Measurements from ENCODE around the gene ACER3. TPM values are rescaled to one million over a fixed set of nuclear protein-coding genes. Genes with fewer than 3 reads are reported as not detected.

ACER3 gene
- total and polyA plus RNA-seq, 2 experiments from 2014 or later = 6.2 to 26.5 TPM

- TF ChIP-seq, protein P1, sequence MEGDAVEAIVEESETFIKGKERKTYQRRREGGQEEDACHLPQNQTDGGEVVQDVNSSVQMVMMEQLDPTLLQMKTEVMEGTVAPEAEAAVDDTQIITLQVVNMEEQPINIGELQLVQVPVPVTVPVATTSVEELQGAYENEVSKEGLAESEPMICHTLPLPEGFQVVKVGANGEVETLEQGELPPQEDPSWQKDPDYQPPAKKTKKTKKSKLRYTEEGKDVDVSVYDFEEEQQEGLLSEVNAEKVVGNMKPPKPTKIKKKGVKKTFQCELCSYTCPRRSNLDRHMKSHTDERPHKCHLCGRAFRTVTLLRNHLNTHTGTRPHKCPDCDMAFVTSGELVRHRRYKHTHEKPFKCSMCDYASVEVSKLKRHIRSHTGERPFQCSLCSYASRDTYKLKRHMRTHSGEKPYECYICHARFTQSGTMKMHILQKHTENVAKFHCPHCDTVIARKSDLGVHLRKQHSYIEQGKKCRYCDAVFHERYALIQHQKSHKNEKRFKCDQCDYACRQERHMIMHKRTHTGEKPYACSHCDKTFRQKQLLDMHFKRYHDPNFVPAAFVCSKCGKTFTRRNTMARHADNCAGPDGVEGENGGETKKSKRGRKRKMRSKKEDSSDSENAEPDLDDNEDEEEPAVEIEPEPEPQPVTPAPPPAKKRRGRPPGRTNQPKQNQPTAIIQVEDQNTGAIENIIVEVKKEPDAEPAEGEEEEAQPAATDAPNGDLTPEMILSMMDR (conservative IDR thresholded peaks at IDR 0.05; ENCODE audit: low read depth in 2 of 2) = no peak
- no peak for TF ChIP-seq ETS1 (IDR thresholded peaks at IDR 0.05)
- TF ChIP-seq ZNF114 (CRISPR knock-in tag; IDR thresholded peaks at IDR 0.05) = no peak
- no peak for TF ChIP-seq ZNF331 (CRISPR knock-in tag; IDR thresholded peaks at IDR 0.05; ENCODE audit: low read depth)
- no peak for TF ChIP-seq POLR2AphosphoS5 (IDR thresholded peaks at IDR 0.05; ENCODE audit: low read depth)
- TF ChIP-seq, protein P2, sequence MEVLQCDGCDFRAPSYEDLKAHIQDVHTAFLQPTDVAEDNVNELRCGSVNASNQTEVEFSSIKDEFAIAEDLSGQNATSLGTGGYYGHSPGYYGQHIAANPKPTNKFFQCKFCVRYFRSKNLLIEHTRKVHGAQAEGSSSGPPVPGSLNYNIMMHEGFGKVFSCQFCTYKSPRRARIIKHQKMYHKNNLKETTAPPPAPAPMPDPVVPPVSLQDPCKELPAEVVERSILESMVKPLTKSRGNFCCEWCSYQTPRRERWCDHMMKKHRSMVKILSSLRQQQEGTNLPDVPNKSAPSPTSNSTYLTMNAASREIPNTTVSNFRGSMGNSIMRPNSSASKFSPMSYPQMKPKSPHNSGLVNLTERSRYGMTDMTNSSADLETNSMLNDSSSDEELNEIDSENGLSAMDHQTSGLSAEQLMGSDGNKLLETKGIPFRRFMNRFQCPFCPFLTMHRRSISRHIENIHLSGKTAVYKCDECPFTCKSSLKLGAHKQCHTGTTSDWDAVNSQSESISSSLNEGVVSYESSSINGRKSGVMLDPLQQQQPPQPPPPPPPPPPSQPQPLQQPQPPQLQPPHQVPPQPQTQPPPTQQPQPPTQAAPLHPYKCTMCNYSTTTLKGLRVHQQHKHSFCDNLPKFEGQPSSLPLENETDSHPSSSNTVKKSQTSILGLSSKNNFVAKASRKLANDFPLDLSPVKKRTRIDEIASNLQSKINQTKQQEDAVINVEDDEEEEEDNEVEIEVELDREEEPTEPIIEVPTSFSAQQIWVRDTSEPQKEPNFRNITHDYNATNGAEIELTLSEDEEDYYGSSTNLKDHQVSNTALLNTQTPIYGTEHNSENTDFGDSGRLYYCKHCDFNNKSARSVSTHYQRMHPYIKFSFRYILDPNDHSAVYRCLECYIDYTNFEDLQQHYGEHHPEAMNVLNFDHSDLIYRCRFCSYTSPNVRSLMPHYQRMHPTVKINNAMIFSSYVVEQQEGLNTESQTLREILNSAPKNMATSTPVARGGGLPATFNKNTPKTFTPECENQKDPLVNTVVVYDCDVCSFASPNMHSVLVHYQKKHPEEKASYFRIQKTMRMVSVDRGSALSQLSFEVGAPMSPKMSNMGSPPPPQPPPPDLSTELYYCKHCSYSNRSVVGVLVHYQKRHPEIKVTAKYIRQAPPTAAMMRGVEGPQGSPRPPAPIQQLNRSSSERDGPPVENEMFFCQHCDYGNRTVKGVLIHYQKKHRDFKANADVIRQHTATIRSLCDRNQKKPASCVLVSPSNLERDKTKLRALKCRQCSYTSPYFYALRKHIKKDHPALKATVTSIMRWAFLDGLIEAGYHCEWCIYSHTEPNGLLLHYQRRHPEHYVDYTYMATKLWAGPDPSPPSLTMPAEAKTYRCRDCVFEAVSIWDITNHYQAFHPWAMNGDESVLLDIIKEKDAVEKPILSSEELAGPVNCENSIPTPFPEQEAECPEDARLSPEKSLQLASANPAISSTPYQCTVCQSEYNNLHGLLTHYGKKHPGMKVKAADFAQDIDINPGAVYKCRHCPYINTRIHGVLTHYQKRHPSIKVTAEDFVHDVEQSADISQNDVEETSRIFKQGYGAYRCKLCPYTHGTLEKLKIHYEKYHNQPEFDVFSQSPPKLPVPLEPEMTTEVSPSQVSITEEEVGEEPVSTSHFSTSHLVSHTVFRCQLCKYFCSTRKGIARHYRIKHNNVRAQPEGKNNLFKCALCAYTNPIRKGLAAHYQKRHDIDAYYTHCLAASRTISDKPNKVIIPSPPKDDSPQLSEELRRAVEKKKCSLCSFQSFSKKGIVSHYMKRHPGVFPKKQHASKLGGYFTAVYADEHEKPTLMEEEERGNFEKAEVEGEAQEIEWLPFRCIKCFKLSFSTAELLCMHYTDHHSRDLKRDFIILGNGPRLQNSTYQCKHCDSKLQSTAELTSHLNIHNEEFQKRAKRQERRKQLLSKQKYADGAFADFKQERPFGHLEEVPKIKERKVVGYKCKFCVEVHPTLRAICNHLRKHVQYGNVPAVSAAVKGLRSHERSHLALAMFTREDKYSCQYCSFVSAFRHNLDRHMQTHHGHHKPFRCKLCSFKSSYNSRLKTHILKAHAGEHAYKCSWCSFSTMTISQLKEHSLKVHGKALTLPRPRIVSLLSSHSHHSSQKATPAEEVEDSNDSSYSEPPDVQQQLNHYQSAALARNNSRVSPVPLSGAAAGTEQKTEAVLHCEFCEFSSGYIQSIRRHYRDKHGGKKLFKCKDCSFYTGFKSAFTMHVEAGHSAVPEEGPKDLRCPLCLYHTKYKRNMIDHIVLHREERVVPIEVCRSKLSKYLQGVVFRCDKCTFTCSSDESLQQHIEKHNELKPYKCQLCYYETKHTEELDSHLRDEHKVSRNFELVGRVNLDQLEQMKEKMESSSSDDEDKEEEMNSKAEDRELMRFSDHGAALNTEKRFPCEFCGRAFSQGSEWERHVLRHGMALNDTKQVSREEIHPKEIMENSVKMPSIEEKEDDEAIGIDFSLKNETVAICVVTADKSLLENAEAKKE (CRISPR knock-in tag; IDR thresholded peaks at IDR 0.05) = no peak
- TF ChIP-seq CREB1 (CRISPR knock-in tag; IDR thresholded peaks at IDR 0.05; ENCODE audit: low read depth) = no peak
- no peak for TF ChIP-seq EZH2phosphoT487 (IDR thresholded peaks at IDR 0.05; ENCODE audit: unreplicated experiment)
- TF ChIP-seq REST (IDR thresholded peaks at IDR 0.05; ENCODE audit: unreplicated experiment) = no peak
- TF ChIP-seq EZH2 (IDR thresholded peaks at IDR 0.05; ENCODE audit: low read depth, unreplicated experiment) = no peak
- no peak for TF ChIP-seq JUNB (IDR thresholded peaks at IDR 0.05; ENCODE audit: unreplicated experiment)
- no peak for TF ChIP-seq NANOG (IDR thresholded peaks at IDR 0.05; ENCODE audit: borderline replicate concordance)
- TF ChIP-seq STAT1 (IDR thresholded peaks at IDR 0.05; ENCODE audit: unreplicated experiment) = no peak
- H3F3A ChIP-seq (replicated peaks; ENCODE audit: low read depth) = no peaks in the 10 kb centered on the region
- H4K20me1 ChIP-seq (replicated peaks; ENCODE audit: insufficient read depth) = no peaks in the 10 kb centered on the region
- no peak overlapping the region for H3K4me3 ChIP-seq
- H3K79me2 ChIP-seq (replicated peaks; ENCODE audit: insufficient read depth) = no peaks in the 10 kb centered on the region
- H3K27me3 ChIP-seq (ENCODE audit: insufficient read depth) = no peaks in the 10 kb centered on the region
- peaks cover 6% of the 10 kb centered on the region for H3K27me3 Mint-ChIP-seq (ENCODE audit: insufficient read depth, low read depth, poor library complexity)
- peaks cover 19% of the 10 kb centered on the region for H3K4me1 Mint-ChIP-seq
- 0 out of 2 replicates have a peak overlapping the region, but pooled peaks have one; percentile 25 for H3K4me2 ChIP-seq
- ATAC-seq (peak; percentile 28; the same call in 1 of the 3 replicates), DNase-seq (ENCODE audit: low spot score) (peak; percentile 52)
- H3K27ac ChIP-seq (ENCODE audit: low read depth) = no peak overlapping the region
- no peak overlapping the region for H3K4me3 Mint-ChIP-seq
- peak overlapping the region; percentile 72 for H2AFZ ChIP-seq
- H3K4me1 ChIP-seq (ENCODE audit: insufficient read depth) = peaks cover 18% of the 10 kb centered on the region
- peaks cover 17% of the 10 kb centered on the region for H3K36me3 Mint-ChIP-seq (ENCODE audit: low read depth)
- no peaks in the 10 kb centered on the region for H3K9me2 ChIP-seq (ENCODE audit: insufficient read depth)
- H3K9me3 Mint-ChIP-seq = peaks cover 35% of the 10 kb centered on the region
- no peaks in the 10 kb centered on the region for H3K36me3 ChIP-seq (ENCODE audit: insufficient read depth)
- H3K27ac Mint-ChIP-seq = no peak overlapping the region
Measured at GRCh38 chr11:76823481-76824028, 37.2 kb upstream of the ACER3 start.
